HEK293 (cell line): ENCODE results near the gene MYOM1.

ENCODE experiments used
- GLI2 ChIP-seq: fragments of 450-650 bp; formaldehyde crosslinking; IDR thresholded peaks from 2 replicates; pipeline ENCODE4; 2017; ENCODE audit warnings: missing biosample characterization, missing genetic modification characterization, low read depth, borderline replicate concordance
- KLF10 ChIP-seq: fragments of 450-650 bp; IDR thresholded peaks from 2 replicates; pipeline ENCODE4 v1.5.1; 2018; ENCODE audit warnings: missing biosample characterization, mild to moderate bottlenecking, missing genetic modification characterization
- PRDM1 ChIP-seq: fragments of 450-650 bp; formaldehyde crosslinking; IDR thresholded peaks from 2 replicates; pipeline ENCODE4; 2016; ENCODE audit warnings: missing biosample characterization, missing genetic modification characterization
- PRDM6 ChIP-seq: fragments of 450-650 bp; formaldehyde crosslinking; IDR thresholded peaks from 2 replicates; pipeline ENCODE4 v1.5.1; 2017; ENCODE audit warnings: missing biosample characterization, missing genetic modification characterization
- ZBTB10 ChIP-seq: fragments of 450-650 bp; formaldehyde crosslinking; IDR thresholded peaks from 2 replicates; pipeline ENCODE4 v1.5.1; 2016; ENCODE audit warnings: missing biosample characterization, missing genetic modification characterization
- ZBTB20 ChIP-seq: fragments of 450-650 bp; formaldehyde crosslinking; IDR thresholded peaks from 2 replicates; pipeline ENCODE4 v1.5.1; 2016; ENCODE audit warnings: missing biosample characterization, missing genetic modification characterization
- ZBTB8A ChIP-seq: fragments of 450-650 bp; formaldehyde crosslinking; IDR thresholded peaks from 2 replicates; pipeline ENCODE4 v1.5.1; 2016; ENCODE audit warnings: missing biosample characterization, missing genetic modification characterization
- ZFP69B ChIP-seq: fragments of 450-650 bp; formaldehyde crosslinking; IDR thresholded peaks from 2 replicates; pipeline ENCODE4 v1.5.1; 2016; ENCODE audit warnings: missing biosample characterization, missing genetic modification characterization
- ZIC2 ChIP-seq: fragments of 450-650 bp; formaldehyde crosslinking; IDR thresholded peaks from 2 replicates; pipeline ENCODE4 v1.5.1; 2016; ENCODE audit warnings: missing biosample characterization, missing genetic modification characterization
- ZNF140 ChIP-seq: fragments of 450-650 bp; formaldehyde crosslinking; IDR thresholded peaks from 2 replicates; pipeline ENCODE4 v1.5.1; 2016; ENCODE audit warnings: missing biosample characterization, missing genetic modification characterization
- ZNF146 ChIP-seq: fragments of 450-650 bp; formaldehyde crosslinking; IDR thresholded peaks from 2 replicates; pipeline ENCODE4 v1.5.1; 2016; ENCODE audit warnings: missing biosample characterization, missing genetic modification characterization
- ZNF184 ChIP-seq: fragments of 450-650 bp; IDR thresholded peaks from 2 replicates; pipeline ENCODE4 v1.5.1; 2018; ENCODE audit warnings: missing biosample characterization, mild to moderate bottlenecking, missing genetic modification characterization
- ZNF214 ChIP-seq: fragments of 450-650 bp; formaldehyde crosslinking; IDR thresholded peaks from 2 replicates; pipeline ENCODE4 v1.5.1; 2017; ENCODE audit warnings: missing biosample characterization, mild to moderate bottlenecking, missing genetic modification characterization, borderline replicate concordance
- ZNF221 ChIP-seq: fragments of 450-650 bp; formaldehyde crosslinking; IDR thresholded peaks from 2 replicates; pipeline ENCODE4 v1.5.1; 2017; ENCODE audit warnings: missing biosample characterization, missing genetic modification characterization, borderline replicate concordance
- ZNF248 ChIP-seq: fragments of 450-650 bp; formaldehyde crosslinking; IDR thresholded peaks from 2 replicates; pipeline ENCODE4 v1.5.1; 2017; ENCODE audit warnings: missing biosample characterization, missing genetic modification characterization
- ZNF280C ChIP-seq: fragments of 450-650 bp; formaldehyde crosslinking; IDR thresholded peaks from 2 replicates; pipeline ENCODE4 v1.5.1; 2016; ENCODE audit warnings: missing biosample characterization, missing genetic modification characterization
- ZNF311 ChIP-seq: fragments of 450-650 bp; formaldehyde crosslinking; IDR thresholded peaks from 2 replicates; pipeline ENCODE4 v1.5.1; 2017; ENCODE audit warnings: missing biosample characterization, missing genetic modification characterization, borderline replicate concordance
- ZNF426 ChIP-seq: fragments of 450-650 bp; formaldehyde crosslinking; IDR thresholded peaks from 2 replicates; pipeline ENCODE4 v1.5.1; 2017; ENCODE audit warnings: missing biosample characterization, missing genetic modification characterization, mild to moderate bottlenecking, inconsistent platforms, moderate library complexity
- ZNF521 ChIP-seq: fragments of 450-650 bp; formaldehyde crosslinking; IDR thresholded peaks from 2 replicates; pipeline ENCODE4 v1.5.1; 2017; ENCODE audit warnings: missing biosample characterization, mild to moderate bottlenecking, missing genetic modification characterization
- ZNF529 ChIP-seq: fragments of 450-650 bp; formaldehyde crosslinking; IDR thresholded peaks from 2 replicates; pipeline ENCODE4 v1.5.1; 2017; ENCODE audit warnings: missing genetic modification characterization, missing biosample characterization; ENCODE audit not compliant: insufficient replicate concordance
- ZNF544 ChIP-seq: fragments of 450-650 bp; formaldehyde crosslinking; IDR thresholded peaks from 2 replicates; pipeline ENCODE4 v1.5.0; 2017; ENCODE audit warnings: missing biosample characterization, missing genetic modification characterization
- ZNF558 ChIP-seq: fragments of 450-650 bp; formaldehyde crosslinking; IDR thresholded peaks from 2 replicates; pipeline ENCODE4 v1.5.1; 2016; ENCODE audit warnings: missing biosample characterization, missing genetic modification characterization
- ZNF560 ChIP-seq: fragments of 450-650 bp; formaldehyde crosslinking; IDR thresholded peaks from 2 replicates; pipeline ENCODE4 v1.5.1; 2017; ENCODE audit warnings: missing biosample characterization, missing genetic modification characterization, borderline replicate concordance
- ZNF596 ChIP-seq: fragments of 450-650 bp; IDR thresholded peaks from 2 replicates; pipeline ENCODE4 v1.5.0; 2018; ENCODE audit warnings: missing biosample characterization, mild to moderate bottlenecking, missing genetic modification characterization, moderate library complexity
- ZNF670 ChIP-seq: fragments of 450-650 bp; formaldehyde crosslinking; IDR thresholded peaks from 2 replicates; pipeline ENCODE4 v1.5.1; 2016; ENCODE audit warnings: missing biosample characterization, missing genetic modification characterization, low read depth
- ZNF791 ChIP-seq: fragments of 450-650 bp; formaldehyde crosslinking; IDR thresholded peaks from 2 replicates; pipeline ENCODE4 v1.5.1; 2016; ENCODE audit warnings: missing biosample characterization, missing genetic modification characterization
- ZNF843 ChIP-seq: fragments of 450-650 bp; formaldehyde crosslinking; IDR thresholded peaks from 2 replicates; pipeline ENCODE4 v1.5.1; 2016; ENCODE audit warnings: missing biosample characterization, missing genetic modification characterization
- ZSCAN23 ChIP-seq: fragments of 450-650 bp; formaldehyde crosslinking; IDR thresholded peaks from 2 replicates; pipeline ENCODE4 v1.5.1; 2016; ENCODE audit warnings: missing biosample characterization, missing genetic modification characterization
- TF ChIP-seq, protein P1 (sequence below): fragments of 450-650 bp; formaldehyde crosslinking; IDR thresholded peaks from 2 replicates; pipeline ENCODE4 v1.5.1; 2016; ENCODE audit warnings: missing biosample characterization, missing genetic modification characterization
- TF ChIP-seq, protein P2 (sequence below): fragments of 450-650 bp; formaldehyde crosslinking; IDR thresholded peaks from 2 replicates; pipeline ENCODE4 v1.5.1; 2017; ENCODE audit warnings: missing biosample characterization, mild to moderate bottlenecking, missing genetic modification characterization, moderate library complexity

MYOM1 gene

GRCh38 chr18:3261373-3262233 is 41.8 kb upstream of the MYOM1 start, which contains the start of gene MYL12B (continued):
- peak; percentile 99 for TF ChIP-seq ZBTB10
- peak; percentile 42; the same call in 1 of the 2 replicates for TF ChIP-seq ZNF843
- TF ChIP-seq ZNF311 (tag by site-specific recombination), result no peak
- TF ChIP-seq ZNF426 (tag by site-specific recombination), result no peak
- TF ChIP-seq ZNF280C, result no peak
- TF ChIP-seq ZBTB8A (tag by site-specific recombination), result peak; percentile 98
- TF ChIP-seq PRDM6 (tag by site-specific recombination), result no peak
- no peak for TF ChIP-seq ZNF184 (tag by site-specific recombination)
- TF ChIP-seq ZNF248, result no peak
- TF ChIP-seq, protein P1, sequence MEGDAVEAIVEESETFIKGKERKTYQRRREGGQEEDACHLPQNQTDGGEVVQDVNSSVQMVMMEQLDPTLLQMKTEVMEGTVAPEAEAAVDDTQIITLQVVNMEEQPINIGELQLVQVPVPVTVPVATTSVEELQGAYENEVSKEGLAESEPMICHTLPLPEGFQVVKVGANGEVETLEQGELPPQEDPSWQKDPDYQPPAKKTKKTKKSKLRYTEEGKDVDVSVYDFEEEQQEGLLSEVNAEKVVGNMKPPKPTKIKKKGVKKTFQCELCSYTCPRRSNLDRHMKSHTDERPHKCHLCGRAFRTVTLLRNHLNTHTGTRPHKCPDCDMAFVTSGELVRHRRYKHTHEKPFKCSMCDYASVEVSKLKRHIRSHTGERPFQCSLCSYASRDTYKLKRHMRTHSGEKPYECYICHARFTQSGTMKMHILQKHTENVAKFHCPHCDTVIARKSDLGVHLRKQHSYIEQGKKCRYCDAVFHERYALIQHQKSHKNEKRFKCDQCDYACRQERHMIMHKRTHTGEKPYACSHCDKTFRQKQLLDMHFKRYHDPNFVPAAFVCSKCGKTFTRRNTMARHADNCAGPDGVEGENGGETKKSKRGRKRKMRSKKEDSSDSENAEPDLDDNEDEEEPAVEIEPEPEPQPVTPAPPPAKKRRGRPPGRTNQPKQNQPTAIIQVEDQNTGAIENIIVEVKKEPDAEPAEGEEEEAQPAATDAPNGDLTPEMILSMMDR (tag by site-specific recombination), result peak; percentile 49; the same call in 1 of the 2 replicates
- TF ChIP-seq ZIC2 (tag by site-specific recombination), result peak; percentile 32; the same call in 1 of the 2 replicates
- no peak for TF ChIP-seq ZNF558
- no peak for TF ChIP-seq ZNF670 (tag by site-specific recombination)
- no peak for TF ChIP-seq ZNF791 (tag by site-specific recombination)
- TF ChIP-seq GLI2 (tag by site-specific recombination), result no peak
- TF ChIP-seq ZFP69B (tag by site-specific recombination), result peak; percentile 49; the same call in 1 of the 2 replicates
- no peak for TF ChIP-seq ZNF521 (tag by site-specific recombination)
- TF ChIP-seq ZBTB20 (tag by site-specific recombination), result peak; percentile 88
- no peak for TF ChIP-seq ZSCAN23
- TF ChIP-seq ZNF146 (tag by site-specific recombination), result peak; percentile 17; the same call in 1 of the 2 replicates
- TF ChIP-seq ZNF529 (tag by site-specific recombination), result no peak
- TF ChIP-seq ZNF560 (tag by site-specific recombination), result no peak
- TF ChIP-seq ZNF596 (tag by site-specific recombination), result no peak
- peak; percentile 68 for TF ChIP-seq PRDM1 (tag by site-specific recombination)
- no peak for TF ChIP-seq ZNF214 (tag by site-specific recombination)
- TF ChIP-seq KLF10 (tag by site-specific recombination), result peak; percentile 84
- TF ChIP-seq ZNF221 (tag by site-specific recombination), result no peak
- TF ChIP-seq, protein P2, sequence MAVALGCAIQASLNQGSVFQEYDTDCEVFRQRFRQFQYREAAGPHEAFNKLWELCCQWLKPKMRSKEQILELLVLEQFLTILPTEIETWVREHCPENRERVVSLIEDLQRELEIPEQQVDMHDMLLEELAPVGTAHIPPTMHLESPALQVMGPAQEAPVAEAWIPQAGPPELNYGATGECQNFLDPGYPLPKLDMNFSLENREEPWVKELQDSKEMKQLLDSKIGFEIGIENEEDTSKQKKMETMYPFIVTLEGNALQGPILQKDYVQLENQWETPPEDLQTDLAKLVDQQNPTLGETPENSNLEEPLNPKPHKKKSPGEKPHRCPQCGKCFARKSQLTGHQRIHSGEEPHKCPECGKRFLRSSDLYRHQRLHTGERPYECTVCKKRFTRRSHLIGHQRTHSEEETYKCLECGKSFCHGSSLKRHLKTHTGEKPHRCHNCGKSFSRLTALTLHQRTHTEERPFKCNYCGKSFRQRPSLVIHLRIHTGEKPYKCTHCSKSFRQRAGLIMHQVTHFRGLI, result peak; percentile 93
- no peak for TF ChIP-seq ZNF544 (tag by site-specific recombination)
- no peak for TF ChIP-seq ZNF140
